D341Med (cell line): ENCODE data around the gene SPATA17.

Experiments used
- DNase-seq: peaks from one replicate; pipeline ENCODE4 v3.0.0; 2012; ENCODE audit warnings: low spot score

The SPATA17 gene

GRCh38 chr1:217911908-217912307, 280.8 kb downstream of the SPATA17 start:
- peak; percentile 56 for DNase-seq

DNA sequence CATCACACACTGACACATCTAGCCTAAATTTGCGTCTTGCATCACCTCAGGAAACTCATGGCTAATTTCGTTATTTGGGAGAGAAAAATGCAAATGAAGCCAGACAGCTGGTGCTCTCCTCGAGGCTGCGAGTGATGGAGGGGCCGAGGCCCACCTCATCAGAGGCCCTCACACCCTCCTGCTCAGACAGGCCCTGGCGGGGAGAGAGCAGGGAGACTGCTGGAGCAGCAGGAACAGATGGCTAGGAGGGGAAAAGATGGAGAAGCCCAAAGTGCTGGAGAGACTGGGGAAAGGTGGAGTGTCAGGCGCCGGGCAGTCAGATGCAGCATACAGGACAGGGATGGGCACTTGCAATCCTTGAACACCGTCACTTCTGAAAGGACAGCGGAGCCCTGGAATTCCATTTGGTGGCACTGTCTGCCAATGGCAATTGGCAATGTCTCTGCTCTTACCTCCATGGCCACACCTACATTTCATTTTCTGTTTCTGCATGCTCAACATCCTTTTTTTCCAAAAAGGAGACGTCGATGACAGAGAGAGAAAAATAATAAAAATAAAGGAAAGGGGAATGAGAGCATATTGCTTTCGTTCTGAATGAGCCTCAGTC, 286.2 kb downstream of the SPATA17 start:
- DNase-seq, result no peak

DNA sequence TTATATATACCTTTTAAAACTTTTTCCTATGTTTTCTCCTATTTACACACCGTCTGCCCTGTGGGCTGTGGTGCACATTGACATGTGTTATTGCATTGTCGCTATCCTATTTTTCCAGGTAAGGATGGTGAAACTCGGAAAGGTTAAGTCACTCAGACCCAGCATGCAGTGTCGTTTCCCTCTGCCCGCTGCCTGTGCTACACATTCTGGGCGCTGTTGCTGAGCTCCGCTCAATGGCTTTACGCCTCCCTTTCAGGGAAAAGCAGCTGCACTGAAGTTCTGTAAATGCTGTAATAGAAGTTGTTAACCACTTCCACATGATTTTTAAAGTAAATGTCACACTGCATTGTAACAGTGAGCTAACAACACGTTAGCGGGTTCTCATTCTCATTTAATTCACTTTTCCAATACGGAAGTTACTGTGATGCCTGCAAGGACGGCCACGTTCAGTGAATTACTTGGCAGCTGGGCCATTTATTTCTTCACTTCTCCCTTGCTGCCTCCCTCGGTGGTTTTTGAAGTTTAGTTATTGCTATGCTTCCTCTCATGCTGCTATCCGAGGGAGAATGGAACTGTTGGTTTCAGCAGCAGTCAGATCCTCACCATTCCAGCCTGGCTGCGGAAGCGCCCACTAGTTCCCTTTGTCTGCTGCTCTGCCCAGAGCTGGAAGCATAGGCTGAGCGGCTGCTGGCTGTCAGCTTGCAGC, 288.7 kb downstream of the SPATA17 start:
- no peak for DNase-seq
